ENCODE results near the gene SMPD3. TPM values are rescaled to one million over a fixed set of nuclear protein-coding genes. Genes with fewer than 3 reads are reported as not detected.
A peak's percentile ranks its signal among the peaks of the same experiment; 100 is the strongest.

SMPD3 gene
- total RNA-seq, 1 donor from 2014 or later: 6.7 TPM

- DNase-seq: no peak
These were observed 119.4 kb downstream of the SMPD3 start for GRCh38 chr16:68328860-68329390.

- DNase-seq: peak; percentile 71
These were observed 120.0 kb downstream of the SMPD3 start for GRCh38 chr16:68328151-68328859.

GRCh38 chr16:68324780-68325357 lies 123.4 kb downstream of the SMPD3 start:
- DNase-seq: no peak

- no peak for DNase-seq
These were observed 124.0 kb downstream of the SMPD3 start for GRCh38 chr16:68324336-68324735.

- no peak for DNase-seq
These were observed 129.0 kb downstream of the SMPD3 start for GRCh38 chr16:68319185-68319908.

- DNase-seq: no peak
These were observed 135.2 kb downstream of the SMPD3 start for GRCh38 chr16:68313116-68313515.

GRCh38 chr16:68310774-68311511 lies 137.4 kb downstream of the SMPD3 start, which contains the start of the genes PRMT7 and SLC7A6OS:
PRMT7 (plus strand) TSS chr16:68311019; CDS start chr16:68315980, 4,961 bp downstream.
SLC7A6OS (minus strand) TSS chr16:68310946; CDS start chr16:68310926, 20 bp downstream.
- DNase-seq: peak; percentile 84

GRCh38 chr16:68310437-68310773 lies 137.9 kb downstream of the SMPD3 start:
- DNase-seq: no peak

GRCh38 chr16:68309799-68310198 lies 138.5 kb downstream of the SMPD3 start:
- no peak for DNase-seq

Small RNAs within 50 kb of the gene (small RNA-seq; reads per million reads assigned to genes)
- gene RF00019 (ENCODE audit: low replicate concordance) (not detected), gene RNU4-30P (ENCODE audit: low replicate concordance) (not detected)

Other genes starting within 250 kb of the SMPD3 start
- gene ESRP2, start 212.4 kb downstream of the SMPD3 start, total RNA-seq: 22.9 TPM
- gene PLA2G15, start 203.1 kb downstream of the SMPD3 start, total RNA-seq: 15.4 TPM
- 18.1 TPM for gene SLC7A6, start 184.0 kb downstream of the SMPD3 start, total RNA-seq
- 12.3 TPM for gene SLC7A6OS, start 137.6 kb downstream of the SMPD3 start, total RNA-seq
- 44.6 TPM for gene PRMT7, start 137.5 kb downstream of the SMPD3 start, total RNA-seq
- 24.8 TPM for gene ZFP90, start 90.8 kb upstream of the SMPD3 start, total RNA-seq
- gene CDH3, start 196.8 kb upstream of the SMPD3 start, total RNA-seq: 41.4 TPM